ENCODE measurements around the gene SP2.

The SP2 gene

DNA sequence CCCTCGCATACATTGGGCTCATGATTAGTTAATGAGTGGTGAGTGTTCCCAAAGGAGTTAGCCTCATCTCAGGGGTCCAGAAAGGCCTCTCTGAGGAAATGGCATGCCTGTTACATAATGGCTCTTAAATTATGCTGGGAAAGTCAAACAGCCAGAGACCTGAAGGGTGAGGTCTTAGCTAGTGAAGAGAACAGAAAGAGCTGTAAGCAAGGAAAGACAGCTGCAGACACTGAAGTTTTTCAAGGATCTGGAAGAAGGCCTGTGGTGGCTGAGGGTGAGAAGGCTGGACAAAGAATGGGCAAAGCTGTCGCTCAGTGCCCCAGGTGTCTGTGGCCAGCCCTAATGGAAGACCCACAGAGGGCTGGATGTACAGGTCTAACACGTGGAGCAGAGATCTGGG lies 10.4 kb downstream of the SP2 start:
- no peaks in the 10 kb centered on the region for H3K27me3 ChIP-seq (replicated peaks; ENCODE audit: control insufficient read depth, insufficient read depth, low read length)
- TF ChIP-seq, protein P1, sequence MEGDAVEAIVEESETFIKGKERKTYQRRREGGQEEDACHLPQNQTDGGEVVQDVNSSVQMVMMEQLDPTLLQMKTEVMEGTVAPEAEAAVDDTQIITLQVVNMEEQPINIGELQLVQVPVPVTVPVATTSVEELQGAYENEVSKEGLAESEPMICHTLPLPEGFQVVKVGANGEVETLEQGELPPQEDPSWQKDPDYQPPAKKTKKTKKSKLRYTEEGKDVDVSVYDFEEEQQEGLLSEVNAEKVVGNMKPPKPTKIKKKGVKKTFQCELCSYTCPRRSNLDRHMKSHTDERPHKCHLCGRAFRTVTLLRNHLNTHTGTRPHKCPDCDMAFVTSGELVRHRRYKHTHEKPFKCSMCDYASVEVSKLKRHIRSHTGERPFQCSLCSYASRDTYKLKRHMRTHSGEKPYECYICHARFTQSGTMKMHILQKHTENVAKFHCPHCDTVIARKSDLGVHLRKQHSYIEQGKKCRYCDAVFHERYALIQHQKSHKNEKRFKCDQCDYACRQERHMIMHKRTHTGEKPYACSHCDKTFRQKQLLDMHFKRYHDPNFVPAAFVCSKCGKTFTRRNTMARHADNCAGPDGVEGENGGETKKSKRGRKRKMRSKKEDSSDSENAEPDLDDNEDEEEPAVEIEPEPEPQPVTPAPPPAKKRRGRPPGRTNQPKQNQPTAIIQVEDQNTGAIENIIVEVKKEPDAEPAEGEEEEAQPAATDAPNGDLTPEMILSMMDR (IDR thresholded peaks at IDR 0.05; ENCODE audit: insufficient read depth, low read length, poor library complexity, severe bottlenecking) = no peak

DNA sequence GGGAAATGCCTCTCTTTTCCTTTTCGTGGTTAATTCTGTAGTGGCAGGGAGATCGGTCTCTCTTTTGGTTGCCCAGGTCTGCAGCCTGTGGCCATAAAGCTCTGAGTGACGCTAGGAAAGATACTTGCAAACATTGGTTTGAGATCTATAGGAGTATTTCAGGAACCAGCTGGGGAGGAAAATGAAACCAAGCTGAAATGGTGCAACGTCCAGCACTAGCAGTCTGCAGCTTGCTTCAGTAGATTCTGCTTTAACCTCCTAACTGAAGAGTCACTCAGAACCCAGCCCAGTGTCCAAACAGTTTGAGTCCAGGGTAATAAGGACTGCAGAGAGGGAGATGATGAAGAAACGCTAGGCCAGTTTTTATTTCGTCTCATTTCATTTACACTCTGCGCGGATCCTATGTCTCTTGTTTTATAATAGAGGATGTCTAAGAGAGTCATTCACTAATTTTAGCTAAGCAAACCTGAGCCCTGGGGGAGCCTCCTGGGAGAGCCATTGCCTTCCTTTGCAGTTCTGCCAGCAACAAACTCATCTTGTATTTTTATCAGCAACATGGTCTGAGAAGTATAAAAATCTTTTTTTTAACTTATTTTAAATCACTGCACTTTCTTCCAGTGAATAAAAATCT lies 12.0 kb downstream of the SP2 start:
- TF ChIP-seq, protein P1 (IDR thresholded peaks at IDR 0.05; ENCODE audit: insufficient read depth, low read length, poor library complexity, severe bottlenecking) = no peak
- peaks cover 4% of the 10 kb centered on the region for H3K36me3 ChIP-seq (ENCODE audit: control insufficient read depth, insufficient read depth, low read length)
- H3K27me3 ChIP-seq (replicated peaks; ENCODE audit: control insufficient read depth, insufficient read depth, low read length) = no peaks in the 10 kb centered on the region
- H3K4me3 ChIP-seq (replicated peaks; ENCODE audit: low read depth, low read length) = no peak overlapping the region
- no peak for DNase-seq (ENCODE audit: extremely low read depth, insufficient read length)

More for the DNA sequence above, 10.4 kb downstream of the SP2 start:
- H3K4me3 ChIP-seq (replicated peaks; ENCODE audit: low read depth, low read length) = no peak overlapping the region
- H3K36me3 ChIP-seq (ENCODE audit: control insufficient read depth, insufficient read depth, low read length) = peaks cover 5% of the 10 kb centered on the region
- DNase-seq (ENCODE audit: extremely low read depth, insufficient read length) = no peak

DNA sequence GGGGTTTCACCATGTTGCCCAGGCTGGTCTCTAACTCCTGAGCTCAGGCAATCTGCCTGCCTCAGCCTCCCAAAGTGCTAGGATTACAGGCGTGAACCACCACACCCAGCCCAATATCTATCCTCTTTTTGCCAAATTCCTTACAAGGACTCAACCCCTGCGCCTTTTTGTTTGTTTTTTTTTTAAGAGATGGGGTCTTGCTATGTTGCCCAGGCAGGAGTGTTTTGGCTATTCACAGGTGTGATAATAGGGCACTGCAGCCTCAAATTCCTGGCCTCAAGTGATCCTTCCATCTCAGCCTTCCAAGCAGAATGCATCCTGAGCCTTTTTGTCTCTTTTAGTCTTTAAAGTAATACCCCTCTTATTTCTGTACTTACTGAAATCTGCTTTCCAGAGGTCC lies 17.0 kb downstream of the SP2 start:
- TF ChIP-seq, protein P1 (IDR thresholded peaks at IDR 0.05; ENCODE audit: insufficient read depth, low read length, poor library complexity, severe bottlenecking) = no peak
- Histone ChIP-seq H3K4me3 (replicated peaks; ENCODE audit: low read depth, low read length) (no peak overlapping the region), H3K36me3 (ENCODE audit: control insufficient read depth, insufficient read depth, low read length) (peaks cover 9% of the 10 kb centered on the region), H3K27me3 (replicated peaks; ENCODE audit: control insufficient read depth, insufficient read depth, low read length) (no peaks in the 10 kb centered on the region)
- no peak for DNase-seq (ENCODE audit: extremely low read depth, insufficient read length)

DNA sequence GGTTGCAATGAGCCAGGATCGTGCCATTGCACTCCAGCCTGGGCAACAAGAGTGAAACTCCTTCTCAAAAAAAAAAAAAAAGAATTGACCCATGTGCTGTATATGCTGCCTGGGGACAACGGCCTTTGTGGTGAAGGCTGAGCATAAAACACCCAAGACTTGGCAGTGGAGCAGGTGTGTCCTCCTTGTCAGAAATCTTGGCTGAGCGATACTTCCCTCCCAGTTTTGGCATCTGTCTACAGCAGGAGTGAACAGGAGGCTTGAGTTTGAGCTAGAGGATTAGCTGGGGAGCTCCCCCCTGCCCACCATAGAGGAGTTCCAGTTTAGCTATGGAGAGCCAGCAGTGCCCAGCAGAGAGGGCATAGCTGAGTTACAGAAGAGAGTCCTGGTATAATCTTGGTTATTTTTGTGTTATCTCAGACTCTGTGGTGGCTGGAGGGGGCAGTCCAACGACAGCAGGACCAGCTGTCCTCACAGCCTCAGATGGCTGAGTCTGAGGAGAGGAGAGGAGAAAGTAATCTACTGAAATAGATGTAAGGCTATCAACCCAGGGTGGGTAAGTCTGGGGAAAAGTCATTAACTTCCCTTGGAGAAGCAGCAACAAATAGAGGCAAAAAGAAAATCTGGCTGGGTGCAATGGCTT lies 18.4 kb downstream of the SP2 start:
- Histone ChIP-seq H3K4me3 (replicated peaks; ENCODE audit: low read depth, low read length) (no peak overlapping the region), H3K36me3 (ENCODE audit: control insufficient read depth, insufficient read depth, low read length) (peaks cover 9% of the 10 kb centered on the region), H3K27me3 (replicated peaks; ENCODE audit: control insufficient read depth, insufficient read depth, low read length) (no peaks in the 10 kb centered on the region)
- TF ChIP-seq, protein P1 (IDR thresholded peaks at IDR 0.05; ENCODE audit: insufficient read depth, low read length, poor library complexity, severe bottlenecking) = no peak
- no peak for DNase-seq (ENCODE audit: extremely low read depth, insufficient read length)

GRCh38 chr17:47915776-47916398 lies 19.9 kb downstream of the SP2 start:
- Histone ChIP-seq H3K27me3 (replicated peaks; ENCODE audit: control insufficient read depth, insufficient read depth, low read length) (no peaks in the 10 kb centered on the region), H3K36me3 (ENCODE audit: control insufficient read depth, insufficient read depth, low read length) (peaks cover 9% of the 10 kb centered on the region), H3K4me3 (replicated peaks; ENCODE audit: low read depth, low read length) (no peak overlapping the region)
- DNase-seq (ENCODE audit: extremely low read depth, insufficient read length) = no peak
- TF ChIP-seq, protein P1 (IDR thresholded peaks at IDR 0.05; ENCODE audit: insufficient read depth, low read length, poor library complexity, severe bottlenecking) = no peak
